PC-9 (cell line): ENCODE measurements around the gene SLC8A1.

Source experiments
- CTCF ChIP-seq: fragments of 200-600 bp; sonication (generic); conservative IDR thresholded peaks from 2 replicates; pipeline ENCODE4 v1.6.1; 2017; ENCODE audit warnings: mixed run types, antibody characterized with exemption, mild to moderate bottlenecking, moderate library complexity
- EZH2 ChIP-seq: fragments of 200-600 bp; sonication (generic); IDR thresholded peaks from 2 replicates; pipeline ENCODE4 v1.8.0; 2017; ENCODE audit warnings: antibody characterized with exemption, low read depth

- TF ChIP-seq CTCF (no peak), EZH2 (no peak)
These were observed 126.8 kb downstream of the SLC8A1 start for GRCh38 chr2:40325116-40325515.
